ENCODE results near the gene SP2. TPM values are rescaled to one million over a fixed set of nuclear protein-coding genes. Genes with fewer than 3 reads are reported as not detected.

The SP2 gene
- total and polyA plus RNA-seq, 12 donors, result 1.8 to 21.1 (median 10.1) TPM

GRCh38 chr17:47970725-47971499 lies 74.9 kb downstream of the SP2 start, which contains the start of gene CDK5RAP3:
Gene CDK5RAP3 (plus strand): TSS chr17:47971113. CDS start chr17:47971147, 34 bp downstream.
- no peaks in the 10 kb centered on the region for H3K27me3 ChIP-seq
- H3K9me3 ChIP-seq (replicated peaks in 1 of 3), result no peaks in the 10 kb centered on the region
- peak; percentile 83 to 99 (median 94) for TF ChIP-seq CTCF (IDR thresholded peaks at IDR 0.05)
- TF ChIP-seq POLR2A (IDR thresholded peaks at IDR 0.05), result peak in 1 of 2 donors; percentile 80
- peak within 1 kb of the TSS; percentile 49 to 92 (median 82) for H3K4me3 ChIP-seq
- peaks cover 0 to 24% of the 10 kb centered on the region in 2 donors for H3K36me3 ChIP-seq (replicated peaks in 1 of 2)
- WGBS, 4 donors, result 0 to 1% (median 0%) methylated on average over 28 to 62 of the region's 62 CpGs
- intact Hi-C loops (cut with DNase I), result loop anchor here in 1 of 2 donors (5.0 kb wide), 1 partner anchor 79 kb away; no protein-coding TSS in a partner anchor
- H3K27ac ChIP-seq, result peak within 1 kb of the TSS in 4 of 5 donors; percentile 48 to 88 (median 60)
- peak; percentile 100 for DNase-seq
- peaks cover 7 to 20% of the 10 kb centered on the region in 2 donors for H3K4me1 ChIP-seq (replicated peaks in 1 of 2)

GRCh38 chr17:47973541-47973940 lies 77.5 kb downstream of the SP2 start:
- Histone ChIP-seq H3K27me3 (no peaks in the 10 kb centered on the region), H3K4me3 (no peak overlapping the region), H3K27ac (no peak overlapping the region), H3K9me3 (replicated peaks in 1 of 3) (no peaks in the 10 kb centered on the region), H3K36me3 (replicated peaks in 1 of 2) (peaks cover 0 to 44% of the 10 kb centered on the region in 2 donors), H3K4me1 (replicated peaks in 1 of 2) (peaks cover 7 to 14% of the 10 kb centered on the region in 2 donors)
- 88 to 93% (median 93%) methylated on average over 8 of the region's 8 CpGs for WGBS, 4 donors
- intact Hi-C loops (cut with DNase I), result loop anchor here in 1 of 2 donors (5.0 kb wide), 1 partner anchor 81 kb away; no protein-coding TSS in a partner anchor
- TF ChIP-seq POLR2A (IDR thresholded peaks at IDR 0.05) (no peak), CTCF (IDR thresholded peaks at IDR 0.05) (no peak)
- no peak for DNase-seq

GRCh38 chr17:47975189-47975822 lies 79.3 kb downstream of the SP2 start:
- Histone ChIP-seq H3K4me3 (no peak overlapping the region), H3K4me1 (replicated peaks in 1 of 2) (peaks cover 7 to 10% of the 10 kb centered on the region in 2 donors), H3K36me3 (replicated peaks in 1 of 2) (peaks cover 0 to 62% of the 10 kb centered on the region in 2 donors), H3K27me3 (no peaks in the 10 kb centered on the region), H3K9me3 (replicated peaks in 1 of 3) (no peaks in the 10 kb centered on the region), H3K27ac (no peak overlapping the region)
- no peak for TF ChIP-seq CTCF (IDR thresholded peaks at IDR 0.05)
- no peak for TF ChIP-seq POLR2A (IDR thresholded peaks at IDR 0.05)
- 82 to 88% (median 86%) methylated on average over 14 to 15 of the region's 15 CpGs for WGBS, 4 donors
- no peak for DNase-seq
- intact Hi-C loops (cut with DNase I), result loop anchor here in 1 of 2 donors (5.0 kb wide), 1 partner anchor 42 kb away; no protein-coding TSS in a partner anchor

GRCh38 chr17:47975823-47976205 lies 79.8 kb downstream of the SP2 start:
- 85 to 93% (median 88%) methylated on average over 9 to 10 of the region's 10 CpGs for WGBS, 4 donors
- no peak for DNase-seq
- no peak overlapping the region for H3K27ac ChIP-seq
- H3K27me3 ChIP-seq, result no peaks in the 10 kb centered on the region
- intact Hi-C loops (cut with DNase I), result loop anchor here in 1 of 2 donors (5.0 kb wide), 1 partner anchor 41 kb away; no protein-coding TSS in a partner anchor
- H3K4me1 ChIP-seq (replicated peaks in 1 of 2), result peaks cover 7 to 8% of the 10 kb centered on the region in 2 donors
- no peak for TF ChIP-seq CTCF (IDR thresholded peaks at IDR 0.05)
- peaks cover 0 to 67% of the 10 kb centered on the region in 2 donors for H3K36me3 ChIP-seq (replicated peaks in 1 of 2)
- no peak overlapping the region for H3K4me3 ChIP-seq
- H3K9me3 ChIP-seq (replicated peaks in 1 of 3), result no peaks in the 10 kb centered on the region
